Occipital lobe (tissue), 2 donors: ENCODE measurements around the gene RPTOR. TPM values are rescaled to one million over a fixed set of nuclear protein-coding genes. Genes with fewer than 3 reads are reported as not detected.
"Not testable (repeated sequence)": the region's sequence is repeated elsewhere in the genome, so short reads cannot be mapped to it uniquely, and the experiment has no call there.

Source experiments
- DNase-seq: peaks from one replicate; lab custom pipeline; 2025; lab: John Stamatoyannopoulos, UW
- total RNA-seq: library from RNA; depleted of rRNA; stranded (reverse); fragments of >200 nt; gene quantifications from one replicate; pipeline ENCODE4 v1.2.3, GENCODE V29; 2014

RPTOR gene
- total RNA-seq, 1 donor from 2014 or later, result 14.2 TPM

- no peak for DNase-seq
These were observed 69.9 kb downstream of the RPTOR start for GRCh38 chr17:80614332-80615047.

- DNase-seq, result no peak
These were observed 70.7 kb downstream of the RPTOR start for GRCh38 chr17:80615376-80615775.

- no peak for DNase-seq
These were observed 72.1 kb downstream of the RPTOR start for GRCh38 chr17:80616705-80617104.

- DNase-seq, result no peak
These were observed 73.7 kb downstream of the RPTOR start for GRCh38 chr17:80618304-80618703.

- no peak for DNase-seq
These were observed 75.0 kb downstream of the RPTOR start for GRCh38 chr17:80619535-80620235.

GRCh38 chr17:80621335-80621996 is 76.8 kb downstream of the RPTOR start:
- DNase-seq, result no peak

GRCh38 chr17:80621997-80622357 is 77.3 kb downstream of the RPTOR start:
- DNase-seq, result no peak

GRCh38 chr17:80624864-80625263 is 80.2 kb downstream of the RPTOR start:
- no peak for DNase-seq

- DNase-seq, result no peak
These were observed 81.0 kb downstream of the RPTOR start for GRCh38 chr17:80625627-80626026.

- not testable (repeated sequence) for DNase-seq
These were observed 84.2 kb downstream of the RPTOR start for GRCh38 chr17:80628881-80629280.

GRCh38 chr17:80629298-80630028 is 84.8 kb downstream of the RPTOR start:
- DNase-seq, result no peak

- DNase-seq, result no peak
These were observed 86.0 kb downstream of the RPTOR start for GRCh38 chr17:80630560-80631120.

GRCh38 chr17:80631142-80632045 is 86.8 kb downstream of the RPTOR start:
- DNase-seq, result no peak

GRCh38 chr17:80632046-80632581 is 87.5 kb downstream of the RPTOR start:
- no peak for DNase-seq

GRCh38 chr17:80633207-80633606 is 88.6 kb downstream of the RPTOR start:
- DNase-seq, result no peak

GRCh38 chr17:80633994-80634566 is 89.4 kb downstream of the RPTOR start:
- DNase-seq, result no peak

- DNase-seq, result no peak
These were observed 91.9 kb downstream of the RPTOR start for GRCh38 chr17:80636361-80637018.

- DNase-seq, result no peak
These were observed 92.6 kb downstream of the RPTOR start for GRCh38 chr17:80637048-80637781.

GRCh38 chr17:80639658-80640057 is 95.0 kb downstream of the RPTOR start:
- DNase-seq, result no peak
